Stimulated activated CD4-positive, alpha-beta T cell treated with anti-CD3 and anti-CD28 coated beads, Interleukin-2, amount 100 ng/mL, for 48 hours (primary cell): ENCODE measurements around the gene NRL.

Source experiments
- DNase-seq, 2 donors: peaks; one replicate each; pipeline ENCODE4 v3.0.0-alpha.2; 2020

The NRL gene

GRCh38 chr14:24114532-24115421 lies at the start of gene NRL, which contains the start of gene DCAF11:
NRL (minus strand) TSS chr14:24114949; CDS start chr14:24082848, 32,101 bp downstream.
DCAF11 (plus strand) TSS chr14:24114777; CDS start chr14:24115595, 818 bp downstream.
- DNase-seq, result peak; percentile 96 to 98

GRCh38 chr14:24162093-24162492 lies 47.3 kb upstream of the NRL start:
- DNase-seq, result no peak

GRCh38 chr14:24160850-24161804 lies 46.4 kb upstream of the NRL start, which contains the start of gene IRF9:
IRF9 (plus strand) TSS chr14:24161265; CDS start chr14:24162145, 880 bp downstream.
- DNase-seq, result peak; percentile 100

GRCh38 chr14:24160499-24160849 lies 45.7 kb upstream of the NRL start:
- no peak for DNase-seq

GRCh38 chr14:24159777-24160498 lies 45.2 kb upstream of the NRL start:
- DNase-seq, result no peak

GRCh38 chr14:24157331-24157730 lies 42.6 kb upstream of the NRL start:
- DNase-seq, result no peak

- no peak for DNase-seq
Observed at GRCh38 chr14:24156840-24157239, 42.1 kb upstream of the NRL start.

GRCh38 chr14:24155100-24155499 lies 40.4 kb upstream of the NRL start:
- no peak for DNase-seq

- DNase-seq, result no peak
Observed at GRCh38 chr14:24151404-24152080, 36.8 kb upstream of the NRL start.

- no peak for DNase-seq
Observed at GRCh38 chr14:24150993-24151392, 36.2 kb upstream of the NRL start.

GRCh38 chr14:24150567-24150966 lies 35.8 kb upstream of the NRL start:
- no peak for DNase-seq

GRCh38 chr14:24150061-24150460 lies 35.3 kb upstream of the NRL start:
- DNase-seq, result no peak

GRCh38 chr14:24149302-24149969 lies 34.7 kb upstream of the NRL start:
- no peak for DNase-seq

GRCh38 chr14:24147761-24148428 lies 33.1 kb upstream of the NRL start:
- DNase-seq, result no peak

GRCh38 chr14:24146978-24147760 lies 32.4 kb upstream of the NRL start, which contains the start of gene RNF31:
RNF31 (plus strand) TSS chr14:24147498; CDS start chr14:24147699, 201 bp downstream.
- peak; percentile 94 to 96 for DNase-seq

GRCh38 chr14:24146453-24146977 lies 31.8 kb upstream of the NRL start, which contains the start of gene PSME2:
PSME2 (minus strand) TSS chr14:24146610; CDS start chr14:24146581, 29 bp downstream.
- DNase-seq, result peak; percentile 84 to 86

GRCh38 chr14:24145690-24146452 lies 31.1 kb upstream of the NRL start:
- no peak for DNase-seq

- DNase-seq, result no peak
Observed at GRCh38 chr14:24145219-24145618, 30.5 kb upstream of the NRL start.

- no peak for DNase-seq
Observed at GRCh38 chr14:24144451-24144850, 29.7 kb upstream of the NRL start.
